Glomerular visceral epithelial cell (primary cell): ENCODE data around the gene HMCN2.
"Not testable (repeated sequence)": the region's sequence is repeated elsewhere in the genome, so short reads cannot be mapped to it uniquely, and the experiment has no call there.

Experiments used
- DNase-seq: peaks from one replicate; pipeline ENCODE4 v3.0.0-alpha.2; 2016; ENCODE audit errors: extremely low spot score

Gene HMCN2

DNA sequence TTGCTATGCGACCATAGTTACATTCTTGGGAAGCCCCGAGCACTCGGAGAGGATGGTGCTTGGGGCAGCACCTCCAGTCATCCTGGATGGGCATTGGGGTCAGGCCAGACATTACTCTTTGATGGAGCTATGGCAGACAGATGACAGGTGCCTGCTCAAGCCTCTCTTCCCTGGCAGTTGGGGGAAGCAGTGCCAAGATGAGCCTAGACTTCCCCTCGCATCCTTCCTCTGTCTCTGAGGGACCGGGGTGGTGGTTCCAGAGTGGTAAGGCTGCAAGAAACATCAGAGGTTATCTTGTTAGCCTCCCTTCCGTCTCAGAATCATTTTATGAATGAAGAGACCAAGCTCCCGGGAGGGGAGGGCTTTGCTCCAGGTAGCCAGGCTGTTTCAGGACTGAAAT lies 2.8 kb upstream of the HMCN2 start:
- DNase-seq: no peak

DNA sequence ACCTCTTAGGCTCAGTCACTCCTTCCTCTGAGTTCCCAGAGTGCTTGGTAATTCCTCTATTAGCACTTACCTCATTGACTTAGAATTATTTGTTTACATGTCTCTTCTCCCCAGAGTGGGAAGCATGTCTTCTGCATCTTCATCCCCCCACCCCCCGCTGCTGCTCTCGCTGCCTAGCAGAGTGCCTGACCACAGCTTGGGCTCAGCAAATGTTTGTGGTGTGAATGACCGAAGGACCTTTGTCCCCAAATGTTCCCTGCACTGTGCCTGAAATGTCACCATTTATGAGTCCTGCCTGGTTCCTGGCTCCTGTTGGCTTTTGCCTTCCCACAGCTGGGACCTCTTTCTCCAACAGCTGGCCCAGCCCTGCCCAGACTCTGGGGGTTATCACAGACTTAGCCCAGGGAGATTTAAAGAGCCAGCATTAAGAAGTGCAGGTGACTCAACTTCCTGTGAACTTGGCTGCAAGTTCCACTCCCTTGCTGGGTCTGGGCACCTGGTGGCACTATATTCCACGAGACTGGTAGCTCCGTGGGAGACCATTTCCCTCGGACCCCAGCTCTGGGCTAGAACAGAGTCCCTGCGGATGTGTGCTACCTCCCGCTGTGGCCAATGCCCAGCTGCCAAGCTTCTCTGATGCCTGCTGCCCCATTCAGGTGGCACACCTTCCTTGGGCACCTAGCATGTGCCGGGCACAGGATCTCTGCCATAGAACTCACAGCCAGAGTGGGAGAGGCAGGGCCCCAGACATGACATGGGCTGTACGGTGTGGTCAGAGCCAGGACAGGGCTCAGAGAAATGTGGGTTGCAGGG lies 1.8 kb upstream of the HMCN2 start:
- peak; percentile 35 for DNase-seq

- DNase-seq: no peak
These were observed 878 bp upstream of the HMCN2 start for GRCh38 chr9:130264414-130265350.

GRCh38 chr9:130266236-130267098 lies 907 bp downstream of the HMCN2 start:
- DNase-seq: no peak

GRCh38 chr9:130267930-130268329 lies 2.4 kb downstream of the HMCN2 start:
- no peak for DNase-seq

DNA sequence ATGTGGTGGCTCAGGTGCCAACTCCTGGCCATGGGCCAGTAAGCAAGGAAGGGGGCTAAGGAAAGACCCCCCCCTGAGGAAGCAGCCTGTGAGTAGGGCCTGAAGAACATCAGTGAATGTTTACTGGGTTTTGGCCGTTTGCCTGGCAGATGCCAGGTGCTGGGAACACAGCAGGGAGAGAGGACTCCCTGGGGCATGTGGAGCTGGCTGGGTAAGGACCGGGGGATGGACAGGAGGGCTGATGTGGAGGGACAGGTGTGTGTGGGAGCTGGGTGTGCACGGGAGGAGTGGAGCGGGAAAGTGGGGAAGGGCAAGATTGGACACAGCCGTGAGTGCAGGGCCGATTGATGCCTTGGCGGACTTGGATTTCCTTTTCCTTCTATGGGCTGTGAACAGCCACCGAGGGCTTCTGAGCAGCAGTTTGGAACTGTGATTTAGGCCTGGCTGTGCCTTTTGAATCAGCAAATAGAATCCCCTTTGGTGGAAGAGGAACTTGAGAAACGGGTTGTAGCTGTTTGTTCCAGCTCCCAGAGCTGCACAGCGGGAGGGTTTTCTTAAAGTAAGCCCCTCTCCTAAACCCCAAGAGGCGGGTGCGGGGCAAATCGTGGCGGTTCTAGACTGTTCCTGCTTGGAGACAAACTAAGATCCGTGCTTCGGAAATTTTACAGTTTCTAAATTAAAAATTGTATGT lies 3.1 kb downstream of the HMCN2 start:
- DNase-seq: no peak

- DNase-seq: no peak
These were observed 5.9 kb downstream of the HMCN2 start for GRCh38 chr9:130271473-130271872.

- no peak for DNase-seq
These were observed 9.6 kb downstream of the HMCN2 start for GRCh38 chr9:130275156-130275555.

DNA sequence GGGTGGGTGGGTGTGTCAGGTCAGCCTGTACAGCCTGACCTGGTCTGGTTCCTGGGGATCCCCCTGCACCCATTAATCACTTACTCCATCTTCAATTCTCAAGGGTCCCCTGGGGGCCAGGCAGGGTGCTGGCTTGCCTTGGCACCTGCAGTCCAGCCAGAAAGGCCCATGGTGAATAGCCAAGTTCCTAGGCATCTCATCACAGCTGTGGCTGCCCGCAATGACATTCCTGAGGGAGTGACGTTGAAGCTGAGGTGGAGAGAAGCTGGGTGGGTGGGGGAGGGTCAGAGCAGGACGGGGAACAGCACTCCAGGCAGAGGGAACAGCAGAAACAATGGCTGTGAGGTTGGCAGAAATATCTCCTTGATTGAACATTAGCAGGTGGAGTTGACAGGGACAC lies 10.6 kb downstream of the HMCN2 start:
- DNase-seq: peak; percentile 71

DNA sequence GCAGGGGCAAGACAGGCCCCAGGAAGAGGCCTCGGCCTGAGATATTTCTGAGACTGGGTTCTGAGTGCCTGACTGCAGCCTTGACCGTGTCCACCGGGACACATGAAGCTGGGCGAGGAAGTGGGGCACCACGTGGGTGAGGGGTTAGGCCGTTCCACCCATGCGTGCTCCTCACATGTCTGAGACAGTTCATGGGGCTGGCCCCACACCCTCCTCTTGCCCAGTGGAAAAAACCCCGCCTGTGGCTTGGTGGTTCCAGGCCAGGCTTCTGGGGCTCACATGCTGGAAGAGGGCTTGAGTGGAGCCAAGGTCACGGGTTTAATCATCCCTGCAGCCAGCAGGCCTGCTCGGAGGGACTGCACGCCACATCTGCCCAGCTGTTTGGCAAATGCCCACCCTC lies 11.4 kb downstream of the HMCN2 start:
- no peak for DNase-seq

DNA sequence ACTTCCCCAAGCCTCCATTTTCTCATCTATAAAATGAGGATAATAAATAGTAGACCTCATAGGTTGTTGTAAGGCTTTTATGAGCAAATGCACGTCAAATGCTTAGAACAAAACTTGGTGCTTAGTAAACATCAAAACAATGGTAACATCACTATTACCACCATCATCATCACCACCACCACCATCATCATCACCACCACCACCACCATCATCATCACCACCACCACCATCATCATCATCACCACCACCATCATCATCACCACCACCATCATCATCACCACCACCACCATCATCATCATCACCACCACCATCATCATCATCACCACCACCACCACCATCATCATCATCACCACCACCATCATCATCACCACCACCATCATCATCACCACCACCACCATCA lies 12.0 kb downstream of the HMCN2 start:
- DNase-seq: not testable (repeated sequence)

- DNase-seq: no peak
These were observed 18.1 kb downstream of the HMCN2 start for GRCh38 chr9:130283539-130284248.

GRCh38 chr9:130284249-130284625 lies 18.7 kb downstream of the HMCN2 start:
- no peak for DNase-seq

- no peak for DNase-seq
These were observed 19.1 kb downstream of the HMCN2 start for GRCh38 chr9:130284690-130285089.

- DNase-seq: no peak
These were observed 19.7 kb downstream of the HMCN2 start for GRCh38 chr9:130285271-130285670.

GRCh38 chr9:130286072-130286770 lies 20.7 kb downstream of the HMCN2 start:
- no peak for DNase-seq

- no peak for DNase-seq
These were observed 21.3 kb downstream of the HMCN2 start for GRCh38 chr9:130286781-130287428.

DNA sequence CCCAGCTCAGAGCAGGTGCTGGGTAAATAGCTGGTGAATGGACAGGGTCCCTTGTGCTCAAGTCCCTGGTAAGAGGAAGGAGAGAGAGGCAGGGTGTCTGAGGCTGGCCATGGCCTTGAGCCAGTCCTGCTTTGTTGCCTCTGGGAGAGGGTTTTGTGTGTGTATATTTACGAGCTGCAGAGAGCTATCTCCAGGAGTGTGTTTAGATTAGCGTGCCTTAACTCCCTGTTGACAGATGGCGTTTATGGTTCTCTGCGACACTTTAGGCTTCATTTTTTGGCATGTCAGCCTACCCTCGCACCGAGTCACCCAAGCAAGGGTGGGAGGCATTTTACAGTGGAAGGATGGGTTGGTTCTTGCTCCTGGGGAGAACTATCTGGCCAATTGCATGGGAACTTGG lies 22.2 kb downstream of the HMCN2 start:
- DNase-seq: no peak

DNA sequence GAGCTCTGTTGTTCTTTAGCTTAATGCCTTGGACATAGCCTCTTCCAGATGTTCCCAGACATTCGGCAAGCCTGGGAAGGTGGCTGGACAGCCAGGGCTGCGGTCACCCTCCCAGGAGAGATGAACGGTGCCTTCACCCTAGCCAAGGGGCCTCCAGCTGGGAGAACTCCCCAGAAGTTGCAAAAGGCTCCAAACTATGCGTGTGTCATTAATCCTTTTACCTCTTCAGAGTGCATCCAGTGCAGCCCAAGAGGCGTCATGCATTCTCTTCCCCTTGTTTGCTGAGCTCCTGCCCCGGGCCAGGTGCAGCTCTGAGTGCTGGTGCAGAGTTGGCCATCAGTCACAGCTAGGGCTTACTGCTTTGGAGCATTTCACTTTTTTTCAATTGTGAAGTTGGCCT lies 22.8 kb downstream of the HMCN2 start:
- DNase-seq: no peak
